Amniotic epithelial cell (primary cell): ENCODE results near the gene SLBP.
A peak's percentile ranks its signal among the peaks of the same experiment; 100 is the strongest.

Source experiments
- DNase-seq: peaks from one replicate; pipeline ENCODE4 v3.0.0-alpha.2; 2010; ENCODE audit warnings: low read depth

SLBP gene

GRCh38 chr4:1727117-1728031, 15.3 kb upstream of the SLBP start:
- DNase-seq: peak; percentile 82

GRCh38 chr4:1726146-1726934, 14.2 kb upstream of the SLBP start:
- DNase-seq: peak; percentile 66

- DNase-seq: no peak
Measured at GRCh38 chr4:1725521-1725920, 13.4 kb upstream of the SLBP start.

- DNase-seq: no peak
Measured at GRCh38 chr4:1723131-1723801, 11.1 kb upstream of the SLBP start.

- DNase-seq: no peak
Measured at GRCh38 chr4:1722551-1723118, 10.5 kb upstream of the SLBP start.

- no peak for DNase-seq
Measured at GRCh38 chr4:1721666-1722550, 9.8 kb upstream of the SLBP start.

- DNase-seq: peak; percentile 91
Measured at GRCh38 chr4:1721003-1721665, 9.0 kb upstream of the SLBP start, which contains the start of the genes TACC3 and TMEM129. TACC3 (plus strand) TSS chr4:1721521; CDS start chr4:1723422, 1,901 bp downstream. TMEM129 (minus strand) TSS chr4:1721323; CDS start chr4:1720837, 486 bp downstream.

GRCh38 chr4:1720163-1720983, 8.3 kb upstream of the SLBP start:
- peak; percentile 36 for DNase-seq

GRCh38 chr4:1718095-1718850, 6.2 kb upstream of the SLBP start:
- no peak for DNase-seq

GRCh38 chr4:1717129-1718094, 5.3 kb upstream of the SLBP start:
- DNase-seq: no peak

- no peak for DNase-seq
Measured at GRCh38 chr4:1716065-1716945, 4.2 kb upstream of the SLBP start.

- DNase-seq: no peak
Measured at GRCh38 chr4:1715002-1715758, 3.1 kb upstream of the SLBP start.

GRCh38 chr4:1714303-1715001, 2.3 kb upstream of the SLBP start:
- DNase-seq: peak; percentile 15

- no peak for DNase-seq
Measured at GRCh38 chr4:1713003-1713851, 1.1 kb upstream of the SLBP start.
